RWPE1 (cell line): ENCODE data around the gene WDFY4.

Experiments
- CTCF ChIA-PET: fragments of 350-600 bp; sonication (Branson Sonifier 250); formaldehyde crosslinking; extraction: SDS; loops from one replicate; lab custom pipeline; 2021; lab: Yijun Ruan, JAX
- POLR2A ChIA-PET: fragments of 400-600 bp; formaldehyde crosslinking; extraction: SDS; loops from one replicate; lab custom pipeline; 2020; ENCODE audit warnings: antibody characterized with exemption; ENCODE audit not compliant: low non-redundant PET; lab: Yijun Ruan, JAX
- DNase-seq: peaks from one replicate; pipeline ENCODE4 v3.0.0; 2012; ENCODE audit warnings: low spot score
- H3K27ac ChIP-seq: fragments of 450-650 bp; 2 replicates; pipeline ENCODE4 v1.5.1; 2017
- TF ChIP-seq, protein P1 (sequence below): fragments of 450-650 bp; conservative IDR thresholded peaks from 2 replicates; pipeline ENCODE4 v1.5.1; 2017; ENCODE audit warnings: low read depth, mild to moderate bottlenecking

WDFY4 gene

DNA sequence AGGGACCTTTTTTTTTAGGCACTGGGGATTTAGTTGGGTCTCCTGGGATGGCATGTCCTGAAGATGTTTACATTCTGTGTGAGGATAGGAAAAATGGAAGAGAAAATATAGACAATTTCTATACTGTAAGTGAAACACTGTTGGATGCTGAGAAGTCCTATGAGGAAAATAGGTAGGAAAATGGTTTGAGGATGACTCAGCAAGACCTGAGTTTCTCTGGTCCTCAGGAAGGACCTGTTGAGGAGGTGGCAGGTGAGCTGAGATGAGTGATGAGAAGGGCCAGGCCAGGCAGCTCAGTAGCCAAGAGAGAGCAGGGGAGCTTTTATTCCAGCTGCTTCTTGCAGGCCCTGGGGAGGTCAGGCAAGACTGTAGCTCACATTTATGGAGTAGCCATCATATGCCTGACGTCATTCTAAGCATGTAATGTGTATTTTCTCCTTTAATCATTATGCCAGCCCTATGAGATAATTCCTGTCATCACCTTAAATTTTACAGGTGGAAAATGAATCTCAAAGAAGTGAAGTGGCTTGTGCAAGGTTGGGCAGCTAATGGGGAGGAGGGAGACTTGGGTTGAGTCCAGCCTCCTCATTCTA lies 274.0 kb downstream of the WDFY4 start:
- TF ChIP-seq, protein P1, sequence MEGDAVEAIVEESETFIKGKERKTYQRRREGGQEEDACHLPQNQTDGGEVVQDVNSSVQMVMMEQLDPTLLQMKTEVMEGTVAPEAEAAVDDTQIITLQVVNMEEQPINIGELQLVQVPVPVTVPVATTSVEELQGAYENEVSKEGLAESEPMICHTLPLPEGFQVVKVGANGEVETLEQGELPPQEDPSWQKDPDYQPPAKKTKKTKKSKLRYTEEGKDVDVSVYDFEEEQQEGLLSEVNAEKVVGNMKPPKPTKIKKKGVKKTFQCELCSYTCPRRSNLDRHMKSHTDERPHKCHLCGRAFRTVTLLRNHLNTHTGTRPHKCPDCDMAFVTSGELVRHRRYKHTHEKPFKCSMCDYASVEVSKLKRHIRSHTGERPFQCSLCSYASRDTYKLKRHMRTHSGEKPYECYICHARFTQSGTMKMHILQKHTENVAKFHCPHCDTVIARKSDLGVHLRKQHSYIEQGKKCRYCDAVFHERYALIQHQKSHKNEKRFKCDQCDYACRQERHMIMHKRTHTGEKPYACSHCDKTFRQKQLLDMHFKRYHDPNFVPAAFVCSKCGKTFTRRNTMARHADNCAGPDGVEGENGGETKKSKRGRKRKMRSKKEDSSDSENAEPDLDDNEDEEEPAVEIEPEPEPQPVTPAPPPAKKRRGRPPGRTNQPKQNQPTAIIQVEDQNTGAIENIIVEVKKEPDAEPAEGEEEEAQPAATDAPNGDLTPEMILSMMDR: no peak
- ChIA-PET POLR2A (no interaction called here), CTCF (no interaction called here)
- no peak for DNase-seq
- H3K27ac ChIP-seq: no peak overlapping the region

DNA sequence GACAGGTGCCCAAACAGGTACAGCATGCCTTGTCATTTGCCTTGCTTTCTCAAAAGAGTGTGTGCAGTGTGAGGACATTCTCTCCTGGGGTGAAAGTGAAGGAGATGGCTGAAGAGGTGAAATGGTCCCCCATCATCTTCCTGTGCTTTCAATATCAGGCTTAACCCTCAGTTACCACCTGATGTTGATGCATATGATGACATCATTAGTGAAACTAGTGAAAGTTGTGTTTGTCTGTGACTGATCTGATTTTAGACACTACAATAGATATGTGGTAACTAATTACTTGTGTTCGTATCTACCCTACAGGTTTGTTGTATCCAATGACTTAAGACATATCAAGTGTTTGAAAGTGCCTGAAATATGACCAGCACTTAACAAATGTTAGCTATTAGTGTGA lies 279.4 kb downstream of the WDFY4 start:
- CTCF ChIA-PET: no interaction called here
- POLR2A ChIA-PET: no interaction called here
- no peak for DNase-seq
- H3K27ac ChIP-seq: no peak overlapping the region
- TF ChIP-seq, protein P1: no peak

DNA sequence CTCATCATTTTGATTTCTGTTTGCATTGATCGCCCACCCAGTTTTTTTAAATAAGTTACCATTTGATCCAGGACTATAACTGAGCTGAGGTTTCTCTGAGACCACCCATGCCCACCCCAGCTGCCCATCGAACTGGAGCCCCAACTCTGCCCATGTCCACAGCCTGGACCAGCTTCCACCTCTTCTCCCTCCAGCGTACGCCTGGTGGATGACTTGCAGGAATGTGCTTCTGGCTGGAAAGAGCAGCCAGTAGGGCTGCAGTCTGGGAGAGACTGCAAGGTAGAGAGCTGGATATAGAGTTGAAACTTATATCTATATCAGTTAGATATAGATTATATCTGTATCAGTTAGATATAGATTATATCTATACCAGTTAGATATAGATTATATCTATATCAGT lies 280.8 kb downstream of the WDFY4 start:
- DNase-seq: no peak
- no peak overlapping the region for H3K27ac ChIP-seq
- ChIA-PET CTCF (no interaction called here), POLR2A (no interaction called here)
- TF ChIP-seq, protein P1: no peak

DNA sequence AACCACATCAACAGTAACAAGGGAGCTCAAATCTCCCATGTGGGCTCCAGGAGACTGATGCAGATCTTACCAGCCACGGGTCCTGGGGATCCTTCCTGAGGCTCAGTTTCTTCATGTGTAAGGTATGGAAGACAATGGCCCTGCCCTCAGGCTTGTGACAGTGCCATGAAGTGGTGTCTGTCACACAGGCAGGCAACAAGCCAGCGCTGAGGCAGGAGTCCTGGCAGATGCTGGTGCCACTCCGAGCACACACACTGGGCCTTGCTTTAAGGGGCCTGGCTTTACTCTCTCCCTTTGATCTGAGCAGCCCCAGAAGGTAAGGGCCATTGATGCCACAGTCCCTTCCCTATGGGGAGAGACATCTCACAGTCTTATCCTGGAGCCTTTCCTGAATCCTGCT lies 283.4 kb downstream of the WDFY4 start:
- H3K27ac ChIP-seq: no peak overlapping the region
- no peak for DNase-seq
- ChIA-PET POLR2A (no interaction called here), CTCF (no interaction called here)
- TF ChIP-seq, protein P1: no peak

DNA sequence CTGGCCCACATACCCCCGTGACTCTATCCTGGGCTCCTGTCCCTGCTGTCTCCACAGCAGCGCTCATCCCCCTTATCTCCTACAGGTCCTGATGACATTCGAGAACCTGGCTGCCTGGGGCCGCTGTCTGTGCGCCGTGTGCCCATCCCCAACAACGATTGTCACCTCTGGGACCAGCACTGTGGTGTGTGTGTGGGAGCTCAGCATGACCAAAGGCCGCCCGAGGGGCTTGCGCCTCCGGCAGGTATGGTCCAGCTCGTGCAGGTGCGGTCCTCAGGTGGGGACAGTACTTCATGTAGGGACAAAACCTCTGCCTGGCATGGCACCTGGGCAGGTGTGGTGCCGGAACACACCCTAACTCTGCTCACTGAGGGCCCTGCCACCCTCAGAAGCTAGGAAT lies 285.4 kb downstream of the WDFY4 start:
- POLR2A ChIA-PET: no interaction called here
- TF ChIP-seq, protein P1: no peak
- CTCF ChIA-PET: interaction anchor here (0.5 to 1.4 kb wide), 2 partner anchors 549 to 1929 kb away, joined by 3 read pairs; no protein-coding TSS in a partner anchor
- no peak overlapping the region for H3K27ac ChIP-seq
- no peak for DNase-seq

DNA sequence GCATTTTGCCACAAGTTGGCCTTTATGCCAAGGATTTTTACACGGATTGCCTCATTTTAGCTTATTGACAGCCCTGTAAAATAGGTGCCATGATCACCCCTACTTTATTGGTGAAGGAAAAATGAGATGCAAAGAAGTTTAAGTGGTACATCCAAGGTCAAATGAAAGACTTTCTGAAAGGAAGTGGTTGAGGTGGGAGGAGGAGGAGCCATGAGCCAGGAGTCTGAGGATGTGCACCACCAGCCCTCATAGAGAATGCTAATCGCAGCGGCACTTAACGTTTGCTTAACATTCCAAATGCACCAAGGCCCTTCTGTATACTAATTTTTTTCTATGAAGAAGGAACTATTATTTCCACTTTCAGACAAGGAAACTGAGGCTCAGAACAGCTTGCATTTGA lies 286.0 kb downstream of the WDFY4 start:
- CTCF ChIA-PET: interaction anchor here (1.4 kb wide), 1 partner anchor 549 kb away, joined by 3 read pairs; no protein-coding TSS in a partner anchor

More for the DNA sequence above, 286.0 kb downstream of the WDFY4 start:
- H3K27ac ChIP-seq: no peak overlapping the region
- TF ChIP-seq, protein P1: no peak
- DNase-seq: no peak
- POLR2A ChIA-PET: no interaction called here
